Glutamatergic neuron (in vitro differentiated cells): Measurements from ENCODE around the gene PRELID3B. TPM values are rescaled to one million over a fixed set of nuclear protein-coding genes. Genes with fewer than 3 reads are reported as not detected.
"Not testable (repeated sequence)": the region's sequence is repeated elsewhere in the genome, so short reads cannot be mapped to it uniquely, and the experiment has no call there.

Source experiments
- DNase-seq: peaks from one replicate; pipeline ENCODE4 v3.0.0; 2022
- H3K27ac Mint-ChIP-seq: one replicate; pipeline ENCODE4 v1.8.0; 2020; ENCODE audit warnings: mild to moderate bottlenecking, mixed read lengths, inconsistent platforms; ENCODE audit not compliant: unreplicated experiment
- H3K27me3 Mint-ChIP-seq: one replicate; pipeline ENCODE4 v1.8.0; 2020; ENCODE audit warnings: mild to moderate bottlenecking, moderate library complexity, mixed read lengths, inconsistent platforms; ENCODE audit not compliant: unreplicated experiment
- H3K36me3 Mint-ChIP-seq: one replicate; pipeline ENCODE4 v1.8.0; 2020; ENCODE audit warnings: mild to moderate bottlenecking, mixed read lengths, inconsistent platforms; ENCODE audit not compliant: unreplicated experiment
- H3K4me1 Mint-ChIP-seq: one replicate; pipeline ENCODE4 v1.8.0; 2020; ENCODE audit warnings: mild to moderate bottlenecking, low read depth, mixed read lengths, inconsistent platforms; ENCODE audit not compliant: unreplicated experiment
- H3K4me3 Mint-ChIP-seq: one replicate; pipeline ENCODE4 v1.8.0; 2020; ENCODE audit warnings: mild to moderate bottlenecking, mixed read lengths, inconsistent platforms; ENCODE audit not compliant: unreplicated experiment
- H3K9me3 Mint-ChIP-seq: one replicate; pipeline ENCODE4 v1.8.0; 2020; ENCODE audit warnings: mild to moderate bottlenecking, moderate library complexity, mixed read lengths, inconsistent platforms; ENCODE audit not compliant: unreplicated experiment
- CTCF ChIP-seq: fragments of 200-600 bp; sonication (generic); IDR thresholded peaks from one replicate; pipeline ENCODE4 v1.5.0; 2021; ENCODE audit not compliant: partially characterized antibody, unreplicated experiment
- total RNA-seq: library from RNA; stranded (reverse); fragmentation: NEBNext Ultra II Directional; extraction: Animal tissue kit (Norgen Biotek cat#: 25700); gene quantifications from one replicate; pipeline ENCODE4 v1.2.1, GENCODE V29; 2021; ENCODE audit not compliant: unreplicated experiment

Gene PRELID3B
- total RNA-seq, 1 donor from 2014 or later: 65.5 TPM

- peaks cover 3% of the 10 kb centered on the region for H3K9me3 Mint-ChIP-seq
- H3K27me3 Mint-ChIP-seq: peaks cover 3% of the 10 kb centered on the region
- H3K4me3 Mint-ChIP-seq: no peak overlapping the region
- peaks cover 15% of the 10 kb centered on the region for H3K4me1 Mint-ChIP-seq
- no peak for TF ChIP-seq CTCF
- DNase-seq: no peak
- H3K27ac Mint-ChIP-seq: no peak overlapping the region
- H3K36me3 Mint-ChIP-seq: peaks cover 6% of the 10 kb centered on the region
Measured at GRCh38 chr20:59044796-59045195, 2.2 kb upstream of the PRELID3B start.

GRCh38 chr20:59044295-59044694, 1.7 kb upstream of the PRELID3B start:
- Mint-ChIP-seq H3K4me3 (no peak overlapping the region), H3K27ac (no peak overlapping the region), H3K27me3 (peaks cover 3% of the 10 kb centered on the region), H3K36me3 (peaks cover 6% of the 10 kb centered on the region), H3K9me3 (peaks cover 3% of the 10 kb centered on the region), H3K4me1 (peaks cover 15% of the 10 kb centered on the region)
- no peak for TF ChIP-seq CTCF
- no peak for DNase-seq

- no peak for TF ChIP-seq CTCF
- no peak for DNase-seq
- peaks cover 3% of the 10 kb centered on the region for H3K27me3 Mint-ChIP-seq
- H3K4me1 Mint-ChIP-seq: peaks cover 15% of the 10 kb centered on the region
- no peak overlapping the region for H3K27ac Mint-ChIP-seq
- peak overlapping the region; percentile 78 for H3K4me3 Mint-ChIP-seq
- H3K9me3 Mint-ChIP-seq: peaks cover 3% of the 10 kb centered on the region
- peaks cover 6% of the 10 kb centered on the region for H3K36me3 Mint-ChIP-seq
Measured at GRCh38 chr20:59043698-59044097, 1.1 kb upstream of the PRELID3B start.

GRCh38 chr20:59042796-59043631, 428 bp upstream of the PRELID3B start:
- peaks cover 15% of the 10 kb centered on the region for H3K4me1 Mint-ChIP-seq
- no peak for TF ChIP-seq CTCF
- peaks cover 3% of the 10 kb centered on the region for H3K9me3 Mint-ChIP-seq
- H3K36me3 Mint-ChIP-seq: peaks cover 3% of the 10 kb centered on the region
- peaks cover 3% of the 10 kb centered on the region for H3K27me3 Mint-ChIP-seq
- peak overlapping the region; percentile 67 for H3K27ac Mint-ChIP-seq
- DNase-seq: peak; percentile 93
- peak overlapping the region; percentile 89 for H3K4me3 Mint-ChIP-seq

- H3K4me1 Mint-ChIP-seq: peaks cover 15% of the 10 kb centered on the region
- not testable (repeated sequence) for H3K36me3 Mint-ChIP-seq, DNase-seq, H3K27me3 Mint-ChIP-seq, H3K27ac Mint-ChIP-seq, H3K9me3 Mint-ChIP-seq
- H3K4me3 Mint-ChIP-seq: peak overlapping the region; percentile 70
Measured at GRCh38 chr20:59041487-59041886, 1.1 kb downstream of the PRELID3B start.
